HG03135 (cell line): ENCODE measurements around the gene UBR4.

ENCODE experiments used
- ATAC-seq: cut with Tn5 transposase; IDR thresholded peaks from one replicate; pipeline ENCODE4 v1.9.1; 2021; ENCODE audit warnings: mild to moderate bottlenecking, moderate library complexity; ENCODE audit not compliant: unreplicated experiment

The UBR4 gene

DNA sequence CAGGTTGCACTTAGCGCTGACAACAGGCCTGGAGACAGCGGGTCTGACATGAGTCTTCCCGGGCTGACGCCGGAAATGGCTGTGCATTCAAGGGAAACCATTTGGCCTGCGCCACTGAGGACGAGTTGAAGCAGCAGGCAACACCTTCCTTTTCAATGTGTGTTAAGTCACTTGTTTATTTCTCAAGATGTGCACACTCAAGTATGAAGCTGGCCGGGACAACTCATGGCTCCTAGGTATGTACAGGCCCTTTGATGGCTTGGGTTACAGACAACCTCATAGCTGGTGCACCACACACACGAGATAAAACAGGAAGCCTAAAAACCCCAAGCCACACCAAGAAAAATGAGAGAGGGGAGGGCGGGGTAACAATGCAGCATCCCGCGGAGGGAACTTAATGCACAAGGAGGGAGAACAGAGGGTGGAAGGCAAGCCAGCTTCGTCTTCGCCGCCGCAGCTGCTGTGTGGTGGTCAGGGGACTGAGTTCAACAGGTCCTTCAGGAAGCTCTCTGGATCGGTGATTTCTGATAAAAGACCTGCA, 135.6 kb downstream of the UBR4 start:
- ATAC-seq, result no peak

- ATAC-seq, result no peak
Measured at GRCh38 chr1:19073311-19074186, 136.5 kb downstream of the UBR4 start.

GRCh38 chr1:19072285-19072981, 137.6 kb downstream of the UBR4 start:
- no peak for ATAC-seq

DNA sequence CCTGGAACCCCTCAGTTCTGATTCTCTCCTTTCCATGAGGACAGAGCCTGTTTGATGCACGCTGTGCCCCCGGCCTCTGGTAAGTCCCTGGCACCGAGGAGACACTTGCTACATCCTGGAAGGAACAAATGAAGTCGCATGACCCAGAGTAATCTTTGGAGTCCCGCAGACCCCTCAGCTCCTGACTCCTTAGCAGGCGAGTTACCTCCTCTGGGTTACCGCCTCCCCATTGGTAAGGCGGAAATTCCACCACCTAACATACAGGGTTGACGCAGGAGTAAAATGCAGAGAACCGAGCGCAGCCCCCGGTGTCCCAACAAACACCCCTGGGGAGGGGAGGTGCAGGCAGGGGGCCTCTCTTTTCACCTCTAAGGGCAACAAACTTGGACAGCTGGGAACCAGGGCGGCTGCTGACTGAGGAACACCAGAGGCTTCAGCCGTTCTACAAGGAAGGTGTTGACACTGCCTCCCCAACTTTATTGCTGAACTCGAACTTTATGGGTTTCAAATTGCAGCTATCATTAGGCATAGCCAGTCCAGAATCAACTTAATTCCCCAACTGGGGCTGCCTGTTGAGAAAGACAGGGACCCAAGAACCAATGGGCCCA, 138.3 kb downstream of the UBR4 start:
- no peak for ATAC-seq

DNA sequence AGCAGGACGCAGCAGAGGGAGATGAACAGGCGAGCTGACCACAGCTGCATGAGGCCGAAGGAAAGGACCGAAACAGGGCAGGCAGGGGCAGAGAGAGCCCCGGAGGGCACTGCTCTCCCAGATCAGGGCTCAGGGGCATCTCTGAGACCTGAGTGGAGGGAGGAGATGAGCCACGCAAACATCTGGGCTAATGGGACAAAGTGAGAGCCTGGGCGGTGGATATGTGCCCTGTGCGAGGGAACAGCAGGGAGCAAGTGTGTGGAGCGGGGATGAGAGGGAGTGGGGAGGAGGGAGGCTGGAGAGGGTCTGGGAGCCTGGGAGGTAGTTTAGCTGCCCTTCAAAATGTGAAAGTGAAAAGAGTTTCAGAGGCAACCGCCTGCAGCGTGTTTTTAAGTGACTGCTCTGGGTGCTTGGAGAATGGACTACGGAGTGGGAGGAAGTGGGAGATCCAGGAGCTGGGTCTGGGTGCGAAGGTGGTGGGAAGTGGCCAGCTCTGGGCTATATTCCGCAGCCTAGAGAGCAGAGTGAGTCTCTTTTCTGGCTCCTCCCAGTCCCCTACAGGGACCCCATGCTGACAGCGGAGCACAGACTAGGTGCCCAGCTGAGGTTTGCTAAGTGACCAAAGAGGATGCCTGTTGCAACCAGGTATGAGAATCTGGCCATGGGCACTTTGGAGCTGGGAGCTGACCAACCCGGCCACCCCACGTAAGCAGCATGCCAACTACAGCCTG, 139.0 kb downstream of the UBR4 start:
- ATAC-seq, result no peak

DNA sequence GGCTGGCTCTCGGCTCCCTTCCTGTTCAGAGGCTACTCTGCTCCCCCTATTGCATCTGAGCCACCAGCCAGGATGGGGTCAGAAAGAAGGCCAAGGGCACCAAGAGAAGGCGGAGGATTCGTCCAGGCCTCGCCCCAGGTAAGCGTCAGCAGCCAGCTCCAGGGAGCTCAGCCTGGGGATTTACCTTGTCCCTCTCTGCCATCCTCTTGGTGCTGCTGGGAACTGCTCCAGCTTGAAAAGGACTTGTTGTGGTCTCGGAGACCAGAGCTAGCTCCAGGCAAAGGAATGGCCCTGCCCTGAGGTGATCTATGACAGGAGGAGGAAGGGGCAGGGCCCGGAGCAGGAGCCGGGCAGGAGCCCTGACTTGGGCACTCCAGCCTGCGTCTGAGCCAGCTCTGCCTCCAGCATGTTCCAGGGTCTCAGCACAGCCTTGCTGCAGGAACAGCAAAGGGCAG, 139.8 kb downstream of the UBR4 start:
- no peak for ATAC-seq

- ATAC-seq, result no peak
Measured at GRCh38 chr1:19068639-19069276, 141.3 kb downstream of the UBR4 start.

GRCh38 chr1:19067912-19068638, 142.0 kb downstream of the UBR4 start:
- no peak for ATAC-seq

- ATAC-seq, result no peak
Measured at GRCh38 chr1:19067182-19067911, 142.7 kb downstream of the UBR4 start.

- no peak for ATAC-seq
Measured at GRCh38 chr1:19066874-19067181, 143.2 kb downstream of the UBR4 start.

DNA sequence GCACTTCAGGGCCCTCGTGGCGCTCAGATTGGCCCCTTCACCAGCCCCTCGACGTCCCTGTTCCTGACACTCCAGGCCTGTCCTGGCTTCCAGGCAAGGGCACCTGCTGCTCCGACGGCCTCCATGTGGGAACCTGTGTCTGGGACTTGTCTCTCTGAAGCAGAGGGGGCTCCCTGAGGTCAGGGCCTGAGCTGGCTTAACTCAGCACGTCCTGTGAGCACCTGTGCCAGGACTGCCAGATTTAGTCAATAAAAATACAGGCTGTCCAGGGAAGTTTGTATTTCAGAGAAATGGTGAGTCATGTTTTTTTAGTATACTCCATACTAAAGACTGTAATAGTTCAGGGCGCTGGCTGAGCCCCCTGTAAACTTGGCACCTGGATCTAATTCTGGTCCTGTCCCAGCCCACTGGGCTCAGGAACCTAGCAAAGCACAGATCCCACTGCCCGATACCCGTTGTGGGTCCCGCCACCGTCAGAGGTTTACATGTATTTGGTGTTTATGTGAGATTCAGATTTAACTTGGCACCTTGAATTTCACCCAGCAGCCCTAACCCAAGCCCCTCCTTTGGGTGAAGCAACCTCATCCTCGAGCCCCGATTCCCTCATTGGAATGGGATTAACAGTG, 143.7 kb downstream of the UBR4 start:
- no peak for ATAC-seq

DNA sequence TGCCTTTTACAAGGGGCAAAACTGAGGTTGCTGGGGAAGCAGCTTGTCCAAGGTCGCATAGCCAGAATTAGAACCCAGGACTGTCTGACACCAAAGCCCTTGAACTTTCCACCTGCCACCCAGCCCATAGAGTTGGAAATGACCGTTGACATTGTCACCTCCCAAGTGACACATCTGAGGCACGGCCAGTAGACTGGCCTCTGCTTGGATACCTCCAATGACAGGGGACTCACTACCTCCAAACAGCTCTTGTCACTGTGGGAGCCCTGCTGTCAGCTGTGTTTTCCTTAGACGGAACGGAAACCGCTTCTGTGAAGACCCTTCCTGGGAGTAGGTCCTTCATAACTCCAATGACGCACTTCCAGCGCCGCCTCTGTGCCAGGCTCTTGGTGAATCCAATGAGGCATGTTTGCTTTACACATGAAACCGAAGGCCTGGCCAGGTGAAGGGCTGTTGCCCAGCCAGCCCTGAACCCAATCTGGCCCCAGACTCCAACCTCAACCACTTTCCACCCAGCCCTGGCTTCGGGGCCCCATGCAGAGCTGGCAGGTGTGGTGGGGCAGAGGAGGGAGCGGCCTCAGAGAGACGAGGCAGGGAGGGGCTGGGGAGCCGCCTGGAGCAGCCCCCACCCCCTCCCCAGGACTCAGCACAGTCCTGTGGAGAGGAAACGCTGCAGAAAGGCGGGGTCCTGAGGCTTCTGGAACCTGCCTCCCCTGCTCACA, 144.4 kb downstream of the UBR4 start:
- ATAC-seq, result no peak

GRCh38 chr1:19064906-19065450, 145.1 kb downstream of the UBR4 start:
- ATAC-seq, result no peak

- ATAC-seq, result no peak
Measured at GRCh38 chr1:19063122-19063521, 146.9 kb downstream of the UBR4 start.

GRCh38 chr1:19062258-19063029, 147.6 kb downstream of the UBR4 start:
- ATAC-seq, result no peak

- no peak for ATAC-seq
Measured at GRCh38 chr1:19061798-19062197, 148.3 kb downstream of the UBR4 start.

DNA sequence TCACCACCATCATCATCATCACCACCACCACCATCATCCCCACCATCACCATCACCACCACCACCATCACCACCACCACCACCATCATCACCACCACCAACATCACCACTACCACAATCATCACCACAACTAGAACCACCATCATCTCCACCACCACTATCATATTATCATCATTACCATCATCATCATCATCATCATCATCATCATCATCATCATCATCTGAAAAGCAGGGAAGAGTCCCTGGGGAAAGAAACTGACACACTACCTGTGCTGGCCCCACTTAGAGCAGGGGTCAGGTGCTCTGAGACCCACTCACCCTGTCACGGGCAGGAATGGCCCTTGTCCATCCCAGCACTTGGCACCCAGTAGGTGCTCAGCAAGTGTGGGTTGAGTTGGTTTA, 148.7 kb downstream of the UBR4 start:
- no peak for ATAC-seq
